B cell (primary cell): ENCODE data around the gene NXT2. TPM values are rescaled to one million over a fixed set of nuclear protein-coding genes. Genes with fewer than 3 reads are reported as not detected.
A peak's percentile ranks its signal among the peaks of the same experiment; 100 is the strongest.

Experiments used
- ATAC-seq: fragments of 200-7000 bp; cut with Tn5 transposase; one replicate; pipeline ENCODE4 v1.10.0; 2021; ENCODE audit warnings: low read depth, mild to moderate bottlenecking, moderate number of reproducible peaks, moderate library complexity
- CTCF ChIA-PET: fragments of 350-600 bp; sonication (Branson Sonifier 250); formaldehyde crosslinking; loops from one replicate; lab custom pipeline; 2021; ENCODE audit warnings: antibody characterized with exemption, inconsistent platforms; lab: Charles Lee
- POLR2A ChIA-PET: fragments of 350-600 bp; sonication (Branson Sonifier 250); formaldehyde crosslinking; loops from one replicate; lab custom pipeline; 2021; ENCODE audit warnings: antibody characterized with exemption; lab: Charles Lee
- DNase-seq: peaks from one replicate; pipeline ENCODE4 v3.0.0; 2013
- H2AFZ ChIP-seq: 2 replicates; pipeline ENCODE4 v1.6.1; 2012; ENCODE audit warnings: mild to moderate bottlenecking, low read depth, low read length; ENCODE audit not compliant: insufficient read depth, poor library complexity, severe bottlenecking
- H3K27ac ChIP-seq, 2 donors: 1 replicate in 1 of 2; 2 replicates in 1 of 2; pipeline ENCODE4 v1.5.1; 2012 to 2013; ENCODE audit warnings: low read length in 2 of 2, mild to moderate bottlenecking in 2 of 2, moderate library complexity in 1 of 2
- H3K27me3 ChIP-seq, 4 experiments: fragments of 200-600 bp in 1 of 4; sonication (generic) in 1 of 4; replicated peaks in 1 of 4; 1 replicate in 2 of 4; 2 replicates in 2 of 4; pipeline versions ENCODE4 v1.6.1 to v1.7.0; 2013 to 2016; ENCODE audit warnings: low read length in 3 of 4, mild to moderate bottlenecking in 2 of 4, mixed read lengths in 1 of 4, moderate library complexity in 1 of 4; ENCODE audit not compliant: insufficient read depth in 4 of 4, control insufficient read depth in 3 of 4; ENCODE audit errors: control extremely low read depth in 1 of 4
- H3K36me3 ChIP-seq, 2 experiments: replicated peaks in 1 of 2; 1 replicate in 1 of 2; 2 replicates in 1 of 2; pipeline versions ENCODE4 v1.6.1 to v1.7.1; 2013; ENCODE audit warnings: low read length in 1 of 2; ENCODE audit not compliant: insufficient read depth in 2 of 2, control insufficient read depth in 1 of 2; ENCODE audit errors: control extremely low read depth in 1 of 2, extremely low read depth in 1 of 2
- H3K4me1 ChIP-seq, 2 donors: fragments of 200-600 bp in 1 of 2; sonication (generic) in 1 of 2; 1 replicate in 1 of 2; 2 replicates in 1 of 2; pipeline versions ENCODE4 v1.5.1 to v1.6.1; 2013 to 2017; ENCODE audit warnings: low read length in 2 of 2; ENCODE audit not compliant: control insufficient read depth in 2 of 2, insufficient read depth in 2 of 2
- H3K4me2 ChIP-seq: replicated peaks from 2 replicates; pipeline ENCODE3; 2012; ENCODE audit warnings: mild to moderate bottlenecking, low read depth, low read length; ENCODE audit not compliant: poor library complexity, severe bottlenecking
- H3K4me3 ChIP-seq, 5 experiments: fragments of 200-600 bp in 1 of 5; sonication (generic) in 1 of 5; 1 replicate in 3 of 5; 2 replicates in 2 of 5; pipeline versions ENCODE4 v1.5.1 to v1.7.0; 2011 to 2016; ENCODE audit warnings: low read length in 4 of 5, mild to moderate bottlenecking in 4 of 5, low read depth in 2 of 5, control low read depth in 1 of 5, moderate library complexity in 1 of 5; ENCODE audit not compliant: insufficient read depth in 1 of 5; ENCODE audit errors: control extremely low read depth in 1 of 5, extremely low read depth in 1 of 5
- H3K79me2 ChIP-seq: fragments of 200-600 bp; sonication (generic); one replicate; pipeline ENCODE4 v1.6.0; 2016; ENCODE audit warnings: low read length; ENCODE audit not compliant: control insufficient read depth, insufficient read depth
- H3K9ac ChIP-seq: fragments of 200-600 bp; sonication (generic); 2 replicates; pipeline ENCODE4 v1.6.1; 2017; ENCODE audit warnings: mild to moderate bottlenecking, low read length, moderate library complexity
- H3K9me3 ChIP-seq, 3 donors: one replicate each; pipeline versions ENCODE4 v1.6.1 to v1.7.1; 2013; ENCODE audit warnings: low read length in 2 of 3; ENCODE audit not compliant: control insufficient read depth in 2 of 3, insufficient read depth in 1 of 3; ENCODE audit errors: control extremely low read depth in 1 of 3
- H4K20me1 ChIP-seq: 2 replicates; pipeline ENCODE4 v1.6.0; 2012; ENCODE audit warnings: mild to moderate bottlenecking, low read length; ENCODE audit not compliant: insufficient read depth, control insufficient read depth, poor library complexity, severe bottlenecking
- H3K27ac Mint-ChIP-seq: one replicate; pipeline ENCODE4 v1.8.0; 2021; ENCODE audit warnings: mixed read lengths
- H3K27me3 Mint-ChIP-seq: one replicate; pipeline ENCODE4 v1.8.0; 2021; ENCODE audit warnings: mixed read lengths
- H3K4me1 Mint-ChIP-seq: one replicate; pipeline ENCODE4 v1.8.0; 2021; ENCODE audit warnings: mixed read lengths
- H3K4me3 Mint-ChIP-seq: one replicate; pipeline ENCODE4 v1.8.0; 2021; ENCODE audit warnings: mixed read lengths
- H3K9me3 Mint-ChIP-seq: one replicate; pipeline ENCODE4 v1.8.0; 2022; ENCODE audit warnings: mixed read lengths; ENCODE audit not compliant: insufficient read depth
- CTCF ChIP-seq: fragments of 200-600 bp; IDR thresholded peaks from one replicate; pipeline ENCODE4 v1.8.0; 2022; ENCODE audit warnings: antibody characterized with exemption, mild to moderate bottlenecking
- EZH2 ChIP-seq: IDR thresholded peaks from 2 replicates; pipeline ENCODE4 v1.6.1; 2012; ENCODE audit warnings: borderline replicate concordance, low read depth, mild to moderate bottlenecking, moderate library complexity, low read length; ENCODE audit not compliant: insufficient read depth, poor library complexity, severe bottlenecking
- WGBS: methylation state at CpG from one replicate; pipeline ENCODE4 v1.1.5; 2013; ENCODE audit warnings: missing lambda C conversion rate; ENCODE audit not compliant: insufficient coverage; 5-methylcytosine and 5-hydroxymethylcytosine counted together
- intact Hi-C: fragments of 100-400 bp; cut with micrococcal nuclease; formaldehyde crosslinking; loops from one replicate; pipeline ENCODE4 v1.10.0; 2022
- polyA plus RNA-seq: library from polyadenylated mRNA; depleted of rRNA; stranded (reverse); fragments of >200 nt; gene quantifications from 2 replicates; pipeline ENCODE4 v1.2.3, GENCODE V29; 2012
- total RNA-seq, 2 donors: library from RNA; stranded (reverse); fragments of 120-200 nt in 1 of 2; gene quantifications; 1 replicate in 1 of 2; 2 replicates in 1 of 2; pipeline versions ENCODE4 v1.2.3 to v1.2.4, GENCODE V29; 2013 to 2022

NXT2 gene
- total and polyA plus RNA-seq, 2 donors (not counting 1 experiment from before 2014, with no cell fraction given): 3.1 to 9.5 TPM

- H4K20me1 ChIP-seq: no peaks in the 10 kb centered on the region
- no peaks in the 10 kb centered on the region for H3K27me3 ChIP-seq
- DNase-seq (peak; percentile 54), ATAC-seq (peak; percentile 58)
- H3K4me2 ChIP-seq: peak overlapping the region; percentile 0
- Mint-ChIP-seq H3K27ac (no peak overlapping the region), H3K4me3 (no peak overlapping the region), H3K9me3 (no peaks in the 10 kb centered on the region), H3K4me1 (peaks cover 10% of the 10 kb centered on the region), H3K27me3 (no peaks in the 10 kb centered on the region)
- ChIA-PET POLR2A (no interaction called here), CTCF (interaction anchor here (5.1 kb wide), 1 partner anchor 146 kb away, joined by 100 read pairs; no protein-coding TSS in a partner anchor)
- no peak overlapping the region for H2AFZ ChIP-seq
- H3K27ac ChIP-seq: no peak overlapping the region
- H3K36me3 ChIP-seq: no peaks in the 10 kb centered on the region
- no peak overlapping the region for H3K4me3 ChIP-seq
- no peak overlapping the region for H3K9ac ChIP-seq
- intact Hi-C loops: loop anchor here (5.0 to 10.0 kb wide), 3 partner anchors 45 to 657 kb away; partner anchors contain the start of gene ACSL4
- H3K4me1 ChIP-seq: peaks cover 10 to 11% of the 10 kb centered on the region in 2 donors
- WGBS: no CpG with 5 or more reads among the region's 4 CpGs
- no peaks in the 10 kb centered on the region for H3K9me3 ChIP-seq
- no peaks in the 10 kb centered on the region for H3K79me2 ChIP-seq
- TF ChIP-seq CTCF: no peak
- no peak for TF ChIP-seq EZH2
These were observed 49.0 kb upstream of the NXT2 start for GRCh38 chrX:109487640-109488039.

GRCh38 chrX:109489174-109489573 lies 47.5 kb upstream of the NXT2 start:
- no peaks in the 10 kb centered on the region for H3K9me3 Mint-ChIP-seq
- Histone ChIP-seq H3K9ac (no peak overlapping the region), H3K4me1 (peaks cover 10 to 11% of the 10 kb centered on the region in 2 donors), H2AFZ (no peak overlapping the region), H3K4me3 (no peak overlapping the region), H3K27ac (no peak overlapping the region), H3K9me3 (no peaks in the 10 kb centered on the region), H3K36me3 (no peaks in the 10 kb centered on the region), H3K4me2 (no peak overlapping the region), H4K20me1 (no peaks in the 10 kb centered on the region), H3K27me3 (no peaks in the 10 kb centered on the region), H3K79me2 (no peaks in the 10 kb centered on the region)
- ATAC-seq (no peak), DNase-seq (no peak)
- H3K27me3 Mint-ChIP-seq: no peaks in the 10 kb centered on the region
- H3K4me1 Mint-ChIP-seq: peaks cover 10% of the 10 kb centered on the region
- WGBS: no CpG with 5 or more reads among the region's 2 CpGs
- no peak overlapping the region for H3K27ac Mint-ChIP-seq
- intact Hi-C loops: loop anchor here (5.0 to 10.0 kb wide), 3 partner anchors 43 to 656 kb away; partner anchors contain the start of gene ACSL4
- no peak for TF ChIP-seq EZH2
- no peak for TF ChIP-seq CTCF
- ChIA-PET CTCF (interaction anchor here (1.3 kb wide), 1 partner anchor 146 kb away, joined by 3 read pairs; no protein-coding TSS in a partner anchor), POLR2A (no interaction called here)
- H3K4me3 Mint-ChIP-seq: no peak overlapping the region
